ENCODE data around the gene GLMP.
A peak's percentile ranks its signal among the peaks of the same experiment; 100 is the strongest.

The GLMP gene

GRCh38 chr1:156285437-156285836 lies 10.0 kb downstream of the GLMP start:
- no peak for DNase-seq (ENCODE audit: low spot score)

GRCh38 chr1:156284757-156285156 lies 10.7 kb downstream of the GLMP start:
- no peak for DNase-seq (ENCODE audit: low spot score)

GRCh38 chr1:156284112-156284511 lies 11.4 kb downstream of the GLMP start, which contains the start of gene TMEM79:
Gene TMEM79 (plus strand): TSS chr1:156284325. CDS start chr1:156285227, 902 bp downstream.
- no peak for DNase-seq (ENCODE audit: low spot score)

- DNase-seq (ENCODE audit: low spot score), result no peak
These were observed 12.0 kb downstream of the GLMP start for GRCh38 chr1:156283521-156283920.

- DNase-seq (ENCODE audit: low spot score), result peak; percentile 97
These were observed 12.8 kb downstream of the GLMP start, which contains the start of gene SMG5 for GRCh38 chr1:156282479-156283222. Gene SMG5 (minus strand): TSS chr1:156282825. CDS start chr1:156282680, 145 bp downstream.

DNA sequence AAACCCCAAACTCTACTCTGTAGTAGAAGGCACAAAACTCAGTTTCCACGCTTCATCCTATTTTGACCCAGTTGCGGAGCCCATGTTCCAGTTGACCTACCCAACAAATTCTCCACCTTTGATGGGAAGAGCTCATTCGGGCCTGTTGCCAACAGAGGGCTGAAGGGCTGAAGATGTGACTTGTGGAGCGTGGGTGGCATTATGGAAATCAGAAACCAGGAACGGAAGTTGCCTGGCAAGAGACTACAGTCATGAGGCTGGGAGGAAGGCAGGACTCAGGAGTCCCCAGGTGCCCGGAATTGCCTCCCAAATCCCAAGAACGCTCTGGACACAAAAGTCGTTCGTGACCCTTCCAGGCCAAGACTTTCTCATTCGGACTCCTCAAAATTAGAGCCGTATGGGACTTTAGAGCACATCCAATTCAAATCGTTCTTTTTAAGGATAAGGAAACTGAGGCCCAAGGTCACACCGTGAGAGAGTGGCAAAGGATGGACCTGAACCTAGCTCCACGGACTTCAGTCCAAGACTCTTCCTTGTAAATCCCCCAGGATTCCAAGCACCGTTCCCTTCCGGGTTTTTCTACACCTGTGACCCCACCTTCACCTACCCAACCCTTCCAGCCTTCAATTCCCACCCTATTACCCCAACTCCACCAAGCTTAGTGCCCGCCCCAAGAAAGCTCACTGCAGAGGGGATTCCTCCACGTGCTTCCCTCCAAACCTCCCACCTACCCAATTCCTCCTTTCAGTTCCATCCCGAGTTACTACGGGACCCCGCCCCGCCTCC lies 13.6 kb downstream of the GLMP start:
- DNase-seq (ENCODE audit: low spot score), result no peak

DNA sequence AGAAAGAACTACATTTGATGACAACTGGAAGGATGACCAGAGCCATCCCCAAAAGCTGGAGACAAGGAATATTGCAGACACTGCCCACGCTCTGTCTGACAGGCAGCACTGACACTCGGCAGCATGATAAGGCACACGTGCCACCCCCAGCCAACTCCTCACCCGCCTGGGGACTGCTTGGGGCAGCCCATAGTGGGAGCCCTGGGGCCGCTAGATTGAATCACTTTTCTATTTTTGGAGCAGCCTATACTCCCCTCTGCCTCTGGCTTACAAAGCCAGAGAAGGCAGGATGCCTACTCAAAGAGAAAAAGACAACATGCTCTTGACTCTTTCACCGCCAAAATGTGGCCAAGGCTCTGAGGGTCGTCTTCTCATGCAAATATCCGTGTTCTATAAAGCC lies 14.2 kb downstream of the GLMP start:
- DNase-seq (ENCODE audit: low spot score), result no peak

GRCh38 chr1:156279837-156280236 lies 15.6 kb downstream of the GLMP start:
- DNase-seq (ENCODE audit: low spot score), result no peak

- no peak for DNase-seq (ENCODE audit: low spot score)
These were observed 18.5 kb downstream of the GLMP start for GRCh38 chr1:156276966-156277381.

DNA sequence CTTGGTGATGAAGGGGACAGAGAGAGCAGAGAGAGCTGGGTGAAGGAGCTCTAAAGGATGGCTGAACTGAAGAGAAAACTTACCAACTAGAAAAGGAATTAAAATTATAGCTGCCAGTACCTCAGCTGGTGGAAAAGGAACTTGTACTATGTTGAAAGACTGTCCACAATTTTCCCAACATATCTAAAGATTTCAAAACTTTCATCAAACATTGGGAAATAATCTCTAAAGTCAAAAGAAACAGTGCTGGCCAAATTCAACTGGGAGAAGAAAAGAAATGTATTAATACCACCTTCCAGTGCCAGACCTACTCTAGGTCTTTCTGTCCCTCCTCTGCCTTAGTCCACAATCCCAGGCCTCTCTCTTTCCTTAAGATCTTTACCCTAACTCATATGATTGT lies 18.9 kb downstream of the GLMP start:
- no peak for DNase-seq (ENCODE audit: low spot score)

GRCh38 chr1:156270314-156270713 lies 25.2 kb downstream of the GLMP start:
- no peak for DNase-seq (ENCODE audit: low spot score)

GRCh38 chr1:156268336-156268735 lies 27.1 kb downstream of the GLMP start:
- no peak for DNase-seq (ENCODE audit: low spot score)

GRCh38 chr1:156266051-156266450 lies 29.4 kb downstream of the GLMP start:
- no peak for DNase-seq (ENCODE audit: low spot score)

GRCh38 chr1:156263288-156263655 lies 32.2 kb downstream of the GLMP start:
- DNase-seq (ENCODE audit: low spot score), result no peak

- DNase-seq (ENCODE audit: low spot score), result no peak
These were observed 32.8 kb downstream of the GLMP start for GRCh38 chr1:156262461-156263287.

- DNase-seq (ENCODE audit: low spot score), result peak; percentile 95
These were observed 34.6 kb downstream of the GLMP start for GRCh38 chr1:156260896-156261295.

- peak; percentile 88 for DNase-seq (ENCODE audit: low spot score)
These were observed 35.7 kb downstream of the GLMP start for GRCh38 chr1:156259805-156260204.

DNA sequence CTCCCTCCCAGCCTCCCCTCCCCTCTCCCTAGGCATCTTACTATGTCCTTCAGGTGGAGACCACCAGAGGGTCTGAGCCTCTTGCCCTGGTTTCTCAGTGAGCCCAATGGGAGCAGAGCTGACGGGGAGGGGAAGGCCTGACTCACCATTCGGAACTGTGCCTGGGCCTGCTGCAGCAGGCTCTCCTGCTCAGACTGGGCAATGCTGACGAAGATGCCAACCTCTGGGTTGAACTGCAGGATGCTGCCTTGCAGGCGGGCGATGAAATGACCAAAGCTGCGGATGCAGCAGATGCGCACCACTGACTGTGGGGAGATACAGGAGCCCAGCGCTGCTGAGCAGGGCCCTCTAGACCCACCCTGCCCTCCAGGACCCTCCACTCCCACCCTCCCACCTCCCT lies 36.6 kb downstream of the GLMP start:
- DNase-seq (ENCODE audit: low spot score), result no peak

- peak; percentile 71 for DNase-seq (ENCODE audit: low spot score)
These were observed 37.8 kb downstream of the GLMP start for GRCh38 chr1:156257711-156258110.

DNA sequence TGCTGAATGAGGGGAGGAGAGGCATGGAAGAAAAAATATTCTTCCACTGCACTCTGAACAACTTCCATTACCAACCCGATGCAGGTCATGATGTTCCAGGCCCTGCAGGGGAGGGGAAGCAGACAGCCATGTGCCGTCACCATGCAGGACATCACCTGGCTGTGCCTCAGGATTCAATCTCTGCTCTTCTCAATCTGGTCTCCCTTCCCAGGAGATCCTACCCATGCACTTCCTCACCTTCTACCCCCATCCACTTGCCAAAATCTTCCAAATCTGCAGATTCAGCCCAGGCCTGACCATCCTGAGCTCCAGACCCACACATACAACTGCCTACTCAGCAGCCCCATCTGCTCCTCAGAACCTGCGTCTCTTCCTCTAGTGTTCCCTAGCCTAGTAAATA lies 41.8 kb downstream of the GLMP start:
- DNase-seq (ENCODE audit: low spot score), result no peak

- peak; percentile 72 for DNase-seq (ENCODE audit: low spot score)
These were observed 44.0 kb downstream of the GLMP start for GRCh38 chr1:156251527-156251926.

DNA sequence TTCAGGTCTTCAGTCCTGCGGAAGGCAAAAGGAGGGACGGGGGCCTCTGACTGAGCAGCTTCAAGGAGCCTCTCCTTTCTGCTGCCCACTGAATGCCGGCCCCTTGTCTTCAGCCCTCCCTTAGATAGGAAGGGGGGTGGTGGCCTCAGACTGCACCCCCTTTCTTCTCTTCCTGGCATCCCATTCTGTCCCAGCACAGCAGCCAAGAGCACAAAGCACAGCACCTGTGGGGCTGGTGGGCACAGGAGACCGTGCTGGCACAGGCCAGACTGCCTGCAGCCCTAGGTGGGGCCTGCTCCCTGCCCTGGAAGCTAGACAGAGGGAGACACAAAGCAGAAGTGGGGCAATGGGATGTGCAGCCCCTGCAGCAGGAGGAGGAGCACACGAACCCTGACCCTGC lies 45.9 kb downstream of the GLMP start:
- no peak for DNase-seq (ENCODE audit: low spot score)
